ENCODE data around the gene TPP1. TPM values are rescaled to one million over a fixed set of nuclear protein-coding genes. Genes with fewer than 3 reads are reported as not detected.

The TPP1 gene
- total RNA-seq, 6 donors from 2014 or later, result 71.6 to 240 (median 145) TPM

DNA sequence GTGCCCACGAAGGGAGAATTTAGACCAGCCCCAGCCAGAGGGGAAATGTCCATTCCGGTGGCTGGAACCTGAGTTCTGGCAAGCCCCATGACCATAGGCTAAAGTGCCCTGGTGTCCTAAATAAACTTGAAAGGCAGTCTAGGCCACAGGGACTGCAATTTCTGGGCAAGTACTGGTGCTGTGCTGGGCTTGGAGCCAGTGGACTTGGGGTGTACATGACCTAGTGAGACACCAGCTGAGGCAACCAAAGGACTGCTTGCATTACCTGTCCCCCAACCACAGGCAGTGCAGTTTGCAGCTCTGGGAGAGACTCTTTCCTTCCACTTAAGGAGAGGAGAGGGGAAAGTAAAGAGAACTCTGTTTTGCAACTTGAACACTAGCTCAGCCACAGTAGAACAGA is 39.5 kb downstream of the TPP1 start:
- no peak overlapping the region for H3K4me3 ChIP-seq
- DNase-seq (no peak), ATAC-seq (ENCODE audit: low FRiP score in 2 of 2) (no peak)
- H3K9me3 ChIP-seq, result peaks cover 4 to 14% (median 9%) of the 10 kb centered on the region in 4 donors
- H3K27ac ChIP-seq, result no peak overlapping the region
- 93 to 100% methylated on average over 2 of the region's 2 CpGs for WGBS, 2 donors
- TF ChIP-seq POLR2AphosphoS5 (IDR thresholded peaks at IDR 0.05) (no peak), EP300 (IDR thresholded peaks at IDR 0.05) (no peak), POLR2A (IDR thresholded peaks at IDR 0.05) (no peak)
- TF ChIP-seq, protein P1, sequence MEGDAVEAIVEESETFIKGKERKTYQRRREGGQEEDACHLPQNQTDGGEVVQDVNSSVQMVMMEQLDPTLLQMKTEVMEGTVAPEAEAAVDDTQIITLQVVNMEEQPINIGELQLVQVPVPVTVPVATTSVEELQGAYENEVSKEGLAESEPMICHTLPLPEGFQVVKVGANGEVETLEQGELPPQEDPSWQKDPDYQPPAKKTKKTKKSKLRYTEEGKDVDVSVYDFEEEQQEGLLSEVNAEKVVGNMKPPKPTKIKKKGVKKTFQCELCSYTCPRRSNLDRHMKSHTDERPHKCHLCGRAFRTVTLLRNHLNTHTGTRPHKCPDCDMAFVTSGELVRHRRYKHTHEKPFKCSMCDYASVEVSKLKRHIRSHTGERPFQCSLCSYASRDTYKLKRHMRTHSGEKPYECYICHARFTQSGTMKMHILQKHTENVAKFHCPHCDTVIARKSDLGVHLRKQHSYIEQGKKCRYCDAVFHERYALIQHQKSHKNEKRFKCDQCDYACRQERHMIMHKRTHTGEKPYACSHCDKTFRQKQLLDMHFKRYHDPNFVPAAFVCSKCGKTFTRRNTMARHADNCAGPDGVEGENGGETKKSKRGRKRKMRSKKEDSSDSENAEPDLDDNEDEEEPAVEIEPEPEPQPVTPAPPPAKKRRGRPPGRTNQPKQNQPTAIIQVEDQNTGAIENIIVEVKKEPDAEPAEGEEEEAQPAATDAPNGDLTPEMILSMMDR (IDR thresholded peaks at IDR 0.05), result no peak
- peaks cover 5 to 11% (median 7%) of the 10 kb centered on the region in 4 donors for H3K4me1 ChIP-seq
- no peaks in the 10 kb centered on the region for H3K27me3 ChIP-seq
- H3K36me3 ChIP-seq, result no peaks in the 10 kb centered on the region

- ATAC-seq (ENCODE audit: low FRiP score in 2 of 2) (no peak), DNase-seq (no peak)
- 80 to 94% methylated on average over 1 of the region's 1 CpG for WGBS, 2 donors
- Histone ChIP-seq H3K4me3 (no peak overlapping the region), H3K27me3 (no peaks in the 10 kb centered on the region), H3K4me1 (peaks cover 5 to 11% (median 7%) of the 10 kb centered on the region in 4 donors), H3K27ac (no peak overlapping the region), H3K36me3 (no peaks in the 10 kb centered on the region), H3K9me3 (peaks cover 0 to 5% (median 0%) of the 10 kb centered on the region in 4 donors)
- no peak for TF ChIP-seq EP300 (IDR thresholded peaks at IDR 0.05)
- TF ChIP-seq POLR2A (IDR thresholded peaks at IDR 0.05), result no peak
- no peak for TF ChIP-seq POLR2AphosphoS5 (IDR thresholded peaks at IDR 0.05)
- TF ChIP-seq, protein P1 (IDR thresholded peaks at IDR 0.05), result no peak
Observed at GRCh38 chr11:6578134-6578533, 41.1 kb downstream of the TPP1 start.

GRCh38 chr11:6576471-6577373 is 42.5 kb downstream of the TPP1 start:
- TF ChIP-seq POLR2A (IDR thresholded peaks at IDR 0.05), result no peak
- no peak for TF ChIP-seq EP300 (IDR thresholded peaks at IDR 0.05)
- no peak for TF ChIP-seq POLR2AphosphoS5 (IDR thresholded peaks at IDR 0.05)
- TF ChIP-seq, protein P1 (IDR thresholded peaks at IDR 0.05), result no peak
- H3K27me3 ChIP-seq, result no peaks in the 10 kb centered on the region
- no peaks in the 10 kb centered on the region for H3K9me3 ChIP-seq
- H3K4me1 ChIP-seq, result peaks cover 5 to 11% (median 7%) of the 10 kb centered on the region in 4 donors
- DNase-seq (no peak), ATAC-seq (ENCODE audit: low FRiP score in 2 of 2) (peak in 1 of 2 donors; percentile 72)
- no peak overlapping the region for H3K4me3 ChIP-seq
- peak overlapping the region in 3 of 4 donors; percentile 11 to 44 (median 23) for H3K27ac ChIP-seq
- no peaks in the 10 kb centered on the region for H3K36me3 ChIP-seq
- whole genome bisulfite sequencing, 2 donors, result 40 to 41% methylated on average over 5 of the region's 6 CpGs

- WGBS, 2 donors, result 93% methylated on average over 6 of the region's 6 CpGs
- no peak overlapping the region for H3K4me3 ChIP-seq
- ATAC-seq (ENCODE audit: low FRiP score in 2 of 2) (no peak), DNase-seq (no peak)
- no peak for TF ChIP-seq POLR2AphosphoS5 (IDR thresholded peaks at IDR 0.05)
- TF ChIP-seq EP300 (IDR thresholded peaks at IDR 0.05), result no peak
- no peak for TF ChIP-seq POLR2A (IDR thresholded peaks at IDR 0.05)
- TF ChIP-seq, protein P1 (IDR thresholded peaks at IDR 0.05), result no peak
- peaks cover 5 to 20% (median 7%) of the 10 kb centered on the region in 4 donors for H3K4me1 ChIP-seq
- H3K36me3 ChIP-seq, result no peaks in the 10 kb centered on the region
- no peaks in the 10 kb centered on the region for H3K27me3 ChIP-seq
- no peak overlapping the region for H3K27ac ChIP-seq
- H3K9me3 ChIP-seq, result no peaks in the 10 kb centered on the region
Observed at GRCh38 chr11:6574816-6575715, 44.2 kb downstream of the TPP1 start.

All from upper lobe of left lung (tissue), 6 donors.